Measurements from ENCODE around the gene IL13RA1. TPM values are rescaled to one million over a fixed set of nuclear protein-coding genes. Genes with fewer than 3 reads are reported as not detected.
A peak's percentile ranks its signal among the peaks of the same experiment; 100 is the strongest.
"Not testable (repeated sequence)": the region's sequence is repeated elsewhere in the genome, so short reads cannot be mapped to it uniquely, and the experiment has no call there.

IL13RA1 gene
- 10 to 100 TPM; 50.6 to 69.6 (median 54.5) TPM for polyA plus RNA-seq (ENCODE audit: insufficient read length in 3 of 3)
- long read RNA-seq, donor 1, full-length matches to known transcripts = 6 of 6 reads
- long read RNA-seq, donor 1, partial matches to known transcripts = 0 of 6 reads
- long read RNA-seq, donor 1, other reads (novel, unspliced or antisense) = 0 of 6 reads
- long read RNA-seq, donor 2, full-length matches to known transcripts = 6 of 6 reads
- long read RNA-seq, donor 2, partial matches to known transcripts = 0 of 6 reads
- long read RNA-seq, donor 2, other reads (novel, unspliced or antisense) = 0 of 6 reads
- long read RNA-seq, donor 3, full-length matches to known transcripts = 18 of 18 reads
- long read RNA-seq, donor 3, partial matches to known transcripts = 0 of 18 reads
- long read RNA-seq, donor 3, other reads (novel, unspliced or antisense) = 0 of 18 reads
- long read RNA-seq, donor 4, full-length matches to known transcripts = 7 of 20 reads
- long read RNA-seq, donor 4, partial matches to known transcripts = 13 of 20 reads
- long read RNA-seq, donor 4, other reads (novel, unspliced or antisense) = 0 of 20 reads
- long read RNA-seq, donor 5, full-length matches to known transcripts = 21 of 21 reads
- long read RNA-seq, donor 5, partial matches to known transcripts = 0 of 21 reads
- long read RNA-seq, donor 5, other reads (novel, unspliced or antisense) = 0 of 21 reads
- long read RNA-seq, donor 6, full-length matches to known transcripts = 5 of 5 reads
- long read RNA-seq, donor 6, partial matches to known transcripts = 0 of 5 reads
- long read RNA-seq, donor 6, other reads (novel, unspliced or antisense) = 0 of 5 reads
- long read RNA-seq, donor 7, full-length matches to known transcripts = 7 of 13 reads
- long read RNA-seq, donor 7, partial matches to known transcripts = 6 of 13 reads
- long read RNA-seq, donor 7, other reads (novel, unspliced or antisense) = 0 of 13 reads
- long read RNA-seq, donor 8, full-length matches to known transcripts = 21 of 68 reads
- long read RNA-seq, donor 8, partial matches to known transcripts = 47 of 68 reads
- long read RNA-seq, donor 8, other reads (novel, unspliced or antisense) = 0 of 68 reads
- long read RNA-seq, donor 9, full-length matches to known transcripts = 11 of 11 reads
- long read RNA-seq, donor 9, partial matches to known transcripts = 0 of 11 reads
- long read RNA-seq, donor 9, other reads (novel, unspliced or antisense) = 0 of 11 reads
- long read RNA-seq, donor 10, full-length matches to known transcripts = 9 of 9 reads
- long read RNA-seq, donor 10, partial matches to known transcripts = 0 of 9 reads
- long read RNA-seq, donor 10, other reads (novel, unspliced or antisense) = 0 of 9 reads
- long read RNA-seq, donor 11, full-length matches to known transcripts = 5 of 5 reads
- long read RNA-seq, donor 11, partial matches to known transcripts = 0 of 5 reads
- long read RNA-seq, donor 11, other reads (novel, unspliced or antisense) = 0 of 5 reads
- long read RNA-seq, donor 12, full-length matches to known transcripts = 1 of 1 reads
- long read RNA-seq, donor 12, partial matches to known transcripts = 0 of 1 reads
- long read RNA-seq, donor 12, other reads (novel, unspliced or antisense) = 0 of 1 reads
- long read RNA-seq, donor 13, full-length matches to known transcripts = 9 of 9 reads
- long read RNA-seq, donor 13, partial matches to known transcripts = 0 of 9 reads
- long read RNA-seq, donor 13, other reads (novel, unspliced or antisense) = 0 of 9 reads
- long read RNA-seq, donor 14, full-length matches to known transcripts = 8 of 23 reads
- long read RNA-seq, donor 14, partial matches to known transcripts = 15 of 23 reads
- long read RNA-seq, donor 14, other reads (novel, unspliced or antisense) = 0 of 23 reads
- long read RNA-seq, donor 15, full-length matches to known transcripts = 3 of 3 reads
- long read RNA-seq, donor 15, partial matches to known transcripts = 0 of 3 reads
- long read RNA-seq, donor 15, other reads (novel, unspliced or antisense) = 0 of 3 reads
- long read RNA-seq, donor 16, full-length matches to known transcripts = 20 of 20 reads
- long read RNA-seq, donor 16, partial matches to known transcripts = 0 of 20 reads
- long read RNA-seq, donor 16, other reads (novel, unspliced or antisense) = 0 of 20 reads

DNA sequence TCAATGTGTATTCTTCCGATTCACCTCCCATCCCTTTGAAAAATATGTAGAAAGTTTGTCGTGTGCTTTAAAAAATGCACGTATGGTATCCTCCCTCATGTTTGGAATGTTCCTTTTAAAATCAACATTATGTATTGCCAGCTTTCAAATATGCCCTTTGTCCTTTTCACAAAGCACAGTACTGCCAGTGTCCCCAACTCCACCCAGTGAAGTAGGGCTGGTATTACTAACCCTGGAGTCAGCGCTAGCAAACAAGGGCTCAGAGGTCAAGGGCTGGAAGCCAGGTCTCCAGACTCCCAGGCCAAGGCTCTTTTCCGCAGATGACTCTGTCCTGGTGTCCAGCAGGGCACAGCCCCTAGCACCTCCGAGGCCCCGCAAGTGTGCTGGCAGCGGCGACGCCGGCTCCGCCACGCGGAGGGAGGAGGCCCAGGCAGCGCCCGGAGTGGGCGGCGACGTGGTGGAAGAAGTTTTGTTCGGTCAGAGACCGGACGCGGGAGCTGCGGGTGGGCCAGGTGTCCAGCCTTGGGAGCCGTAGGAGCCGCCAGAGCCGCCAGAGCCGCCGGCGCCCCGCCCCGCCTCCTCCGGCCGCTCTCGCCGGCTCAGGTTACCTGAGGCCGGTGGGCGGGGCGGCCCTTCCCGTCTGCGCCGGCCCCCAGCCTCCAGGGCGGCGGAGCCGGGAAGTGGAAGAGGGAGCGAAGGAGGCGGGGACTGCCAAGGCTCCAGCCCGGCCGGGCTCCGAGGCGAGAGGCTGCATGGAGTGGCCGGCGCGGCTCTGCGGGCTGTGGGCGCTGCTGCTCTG is at the start of gene IL13RA1:
Gene IL13RA1 (plus strand): TSS at position 720 of the 799 bp plus-strand sequence. CDS start 33 bp downstream, at position 753.
- DNase-seq (ENCODE audit: extremely low read depth in 1 of 11, low read depth in 9 of 11, low spot score in 4 of 11) = peak in 9 of 11 donors; percentile 40 to 82 (median 71)

DNA sequence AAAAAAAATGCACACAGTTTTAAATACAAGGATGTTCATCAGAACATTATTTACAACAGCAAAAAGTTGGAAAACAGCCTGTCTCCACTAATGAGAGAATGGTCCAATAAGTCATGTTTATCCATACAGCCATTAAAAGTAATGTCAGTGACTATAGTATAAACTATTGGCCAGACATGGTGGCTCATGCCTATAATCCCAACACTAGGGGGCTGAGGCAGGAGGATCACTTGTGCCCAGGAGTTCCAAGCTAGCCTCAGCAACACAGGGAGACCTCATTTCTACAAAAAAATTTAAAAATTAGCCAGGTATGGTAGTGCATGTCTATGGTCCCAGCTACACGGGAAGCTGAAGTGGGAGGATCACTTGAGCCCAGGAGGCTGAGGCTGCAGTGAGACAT is 48.1 kb upstream of the IL13RA1 start:
- DNase-seq (ENCODE audit: extremely low read depth in 1 of 11, low read depth in 9 of 11, low spot score in 4 of 11) = no peak

DNA sequence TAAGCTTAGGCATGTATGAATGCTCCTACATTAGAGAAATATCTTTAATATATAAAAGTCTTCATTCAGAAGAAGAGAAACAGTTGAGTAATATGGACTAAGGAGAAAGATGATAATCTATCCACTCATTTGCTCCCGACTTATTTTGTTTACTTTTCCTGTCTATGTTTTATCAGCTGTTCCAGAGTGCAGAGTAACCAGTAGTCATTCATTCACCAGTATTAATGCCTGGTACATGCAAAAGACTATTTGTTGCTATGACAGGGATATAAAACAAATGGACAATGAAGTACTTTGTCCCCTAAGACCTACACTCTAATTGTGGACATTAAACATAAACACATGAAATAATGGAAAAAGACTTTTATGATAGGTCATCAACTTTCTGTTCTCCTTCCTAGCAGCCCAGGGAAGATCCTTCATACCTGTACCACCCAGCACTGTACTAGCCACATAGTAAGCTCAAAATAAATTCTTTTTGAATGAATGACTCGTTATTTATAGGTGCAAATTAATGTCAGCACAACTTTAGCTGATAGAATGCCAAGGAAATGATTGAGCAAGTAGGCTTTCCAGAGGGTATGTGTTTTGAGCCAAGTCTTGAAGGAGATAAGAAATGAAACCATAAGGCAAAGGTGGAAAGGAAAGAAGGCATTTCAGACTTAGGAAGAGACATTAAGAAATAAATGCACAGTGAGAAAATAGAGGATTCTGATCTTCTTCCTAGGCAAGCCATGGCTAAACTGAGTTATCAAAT is 45.0 kb upstream of the IL13RA1 start:
- DNase-seq (ENCODE audit: extremely low read depth in 1 of 11, low read depth in 9 of 11, low spot score in 4 of 11) = no peak

DNA sequence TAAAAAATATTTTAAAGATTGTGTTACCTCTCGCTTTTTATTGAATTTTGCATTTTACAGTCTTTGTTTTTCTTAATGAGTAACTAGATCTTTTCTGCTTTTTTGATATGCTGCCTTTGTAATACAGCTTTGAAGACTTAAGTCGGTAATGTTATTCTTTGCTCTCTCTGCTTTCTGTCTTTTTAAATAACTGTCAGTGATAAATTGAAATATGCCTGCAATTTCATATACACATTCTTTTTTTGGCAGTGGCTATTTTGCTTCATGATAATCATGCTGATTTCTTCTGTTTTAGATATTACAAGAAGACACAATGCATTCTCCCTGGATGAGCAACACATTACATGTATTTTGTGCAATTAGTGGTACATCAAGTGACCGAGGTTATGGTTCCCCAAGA is 42.0 kb upstream of the IL13RA1 start:
- DNase-seq (ENCODE audit: extremely low read depth in 1 of 11, low read depth in 9 of 11, low spot score in 4 of 11) = no peak

DNA sequence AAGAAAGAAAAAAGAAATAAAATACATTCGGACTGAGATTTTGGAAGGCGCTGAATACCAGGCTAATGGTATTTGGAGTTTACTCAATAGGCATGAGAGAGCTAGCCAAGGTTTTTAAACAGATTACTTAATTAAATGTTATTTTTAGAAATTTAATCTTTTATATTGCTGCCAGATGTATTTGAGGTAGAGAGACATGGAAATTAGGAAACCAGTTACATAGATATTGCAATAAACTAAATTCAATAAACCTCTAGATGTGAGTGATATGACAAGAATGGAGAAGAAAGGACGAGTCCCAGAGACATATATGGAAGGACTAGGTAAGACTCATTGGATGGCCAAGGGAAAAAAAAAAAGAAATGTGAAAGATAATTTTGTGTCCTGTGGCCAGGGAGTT is 38.5 kb upstream of the IL13RA1 start:
- no peak for DNase-seq (ENCODE audit: extremely low read depth in 1 of 11, low read depth in 9 of 11, low spot score in 4 of 11)

DNA sequence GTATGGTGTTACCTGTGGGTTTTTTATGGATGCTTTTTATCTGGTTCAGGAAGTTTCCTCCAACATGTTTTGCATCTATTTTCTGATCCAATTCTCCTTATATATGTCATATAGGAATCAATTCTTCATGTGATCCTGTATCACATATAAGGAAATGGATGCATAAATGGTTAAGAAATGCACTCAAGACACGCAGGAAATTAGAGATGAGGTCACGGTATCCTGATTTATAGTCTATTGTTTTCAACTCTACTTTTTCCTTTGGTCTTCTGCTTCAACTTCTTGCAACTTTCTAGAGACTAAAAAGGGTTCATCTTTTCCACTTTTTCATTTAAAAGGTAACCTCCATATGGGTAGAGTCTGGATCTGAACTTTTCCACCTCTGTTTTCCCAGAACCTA is 33.6 kb upstream of the IL13RA1 start:
- no peak for DNase-seq (ENCODE audit: extremely low read depth in 1 of 11, low read depth in 9 of 11, low spot score in 4 of 11)

DNA sequence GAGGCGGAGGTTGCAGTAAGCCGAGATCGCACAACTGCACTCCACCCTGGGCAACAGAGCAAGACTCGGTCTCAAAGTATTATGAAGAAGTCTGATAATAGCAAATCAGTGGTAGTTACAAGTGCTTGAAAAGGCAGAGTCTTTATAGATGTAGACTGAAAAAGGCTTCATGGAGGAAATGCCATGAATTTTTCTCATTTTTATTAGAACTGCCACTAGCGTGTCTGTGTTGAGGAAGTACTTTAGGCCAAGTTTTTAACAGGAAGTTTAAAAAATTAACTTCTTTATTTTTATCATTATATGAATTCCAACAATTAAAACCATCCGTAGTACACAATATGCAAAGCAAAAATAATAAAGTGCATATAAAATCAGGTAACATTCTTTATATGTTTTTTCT is 32.8 kb upstream of the IL13RA1 start:
- DNase-seq (ENCODE audit: extremely low read depth in 1 of 11, low read depth in 9 of 11, low spot score in 4 of 11) = no peak

DNA sequence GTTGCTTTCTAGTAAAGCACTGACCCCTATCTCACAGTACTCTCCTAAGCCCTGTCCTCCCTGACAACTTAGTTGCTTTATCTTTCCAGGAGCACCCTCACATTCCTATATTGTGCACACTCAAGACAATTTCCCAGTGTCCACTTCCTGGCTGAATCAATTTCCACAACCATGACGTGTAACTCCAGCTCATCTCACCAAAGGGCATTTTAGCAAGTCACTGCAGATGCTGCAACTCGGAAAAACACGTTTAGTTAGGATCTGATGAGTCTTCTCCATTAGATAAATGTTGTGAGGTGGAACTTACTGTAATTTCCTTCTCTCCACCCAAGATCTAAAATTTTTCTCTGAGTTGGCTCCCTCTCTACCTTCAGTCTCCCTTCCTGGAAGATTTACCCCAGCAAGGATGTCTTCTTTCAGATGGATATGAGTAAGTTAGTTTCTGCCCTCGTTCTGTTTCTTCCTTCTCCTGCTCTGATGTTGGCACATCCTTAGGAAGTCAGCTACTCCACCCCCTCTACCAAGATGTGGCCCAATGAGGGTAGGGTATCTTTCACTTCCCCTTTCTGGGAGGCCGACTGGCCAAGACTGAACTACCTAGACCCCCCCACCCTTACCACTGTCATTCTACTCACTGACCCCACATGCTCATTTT is 28.8 kb upstream of the IL13RA1 start:
- DNase-seq (ENCODE audit: extremely low read depth in 1 of 11, low read depth in 9 of 11, low spot score in 4 of 11) = no peak

DNA sequence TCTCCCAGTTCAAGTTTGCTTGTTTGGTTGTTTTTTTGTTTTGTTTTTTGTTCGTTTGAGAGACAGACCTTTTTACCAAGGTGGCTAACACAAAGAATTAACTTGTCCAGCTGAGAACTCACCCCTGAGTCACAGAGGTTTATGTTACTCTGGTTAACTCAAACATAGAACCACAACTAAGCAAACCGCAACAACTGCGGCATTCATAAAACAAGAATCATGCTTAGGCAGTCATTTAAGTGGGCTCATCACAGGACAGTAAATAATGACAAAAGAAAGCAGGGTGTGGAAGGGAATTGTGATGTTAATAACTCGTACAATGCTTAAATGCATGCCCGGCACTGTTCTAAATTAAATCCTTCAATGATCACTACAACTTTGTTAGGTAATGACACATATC is 24.7 kb upstream of the IL13RA1 start:
- no peak for DNase-seq (ENCODE audit: extremely low read depth in 1 of 11, low read depth in 9 of 11, low spot score in 4 of 11)

DNA sequence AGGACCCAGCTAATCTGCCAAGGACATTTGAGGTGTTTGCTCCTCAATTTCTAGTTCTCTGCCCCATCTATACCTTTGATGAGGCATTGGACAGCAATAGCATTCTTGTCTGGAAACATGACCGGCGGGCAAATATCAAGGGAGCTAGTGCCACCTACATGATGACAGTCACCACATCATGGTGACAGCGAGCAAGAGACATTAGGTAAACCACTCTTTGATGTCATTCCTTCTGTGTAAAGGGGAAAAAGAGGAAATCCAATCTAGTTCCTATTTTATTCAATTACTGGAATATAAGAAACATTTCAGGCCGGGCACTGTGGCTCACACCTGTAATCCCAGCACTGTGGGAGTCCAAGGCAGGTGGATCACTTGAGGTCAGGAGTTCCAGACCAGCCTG is 20.7 kb upstream of the IL13RA1 start:
- DNase-seq (ENCODE audit: extremely low read depth in 1 of 11, low read depth in 9 of 11, low spot score in 4 of 11) = no peak

DNA sequence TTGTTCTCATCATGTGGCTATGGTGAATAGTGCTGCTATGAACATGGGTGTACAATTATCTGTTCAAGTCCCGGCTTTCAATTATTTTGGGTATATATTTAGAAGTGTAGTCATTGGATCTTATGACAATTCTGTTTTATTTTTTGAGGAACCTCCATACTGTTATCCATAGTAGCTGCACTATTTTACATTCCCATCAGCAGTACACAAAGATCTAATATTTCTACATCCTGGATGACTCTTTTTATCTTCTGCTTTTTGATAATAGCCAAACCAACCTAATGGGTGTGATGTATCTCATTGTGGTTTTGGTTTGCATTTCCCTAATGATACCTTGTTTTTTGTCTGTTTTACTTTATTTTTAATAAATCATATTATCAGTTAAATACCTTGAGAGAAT is 12.9 kb upstream of the IL13RA1 start:
- DNase-seq (ENCODE audit: extremely low read depth in 1 of 11, low read depth in 9 of 11, low spot score in 4 of 11) = no peak

DNA sequence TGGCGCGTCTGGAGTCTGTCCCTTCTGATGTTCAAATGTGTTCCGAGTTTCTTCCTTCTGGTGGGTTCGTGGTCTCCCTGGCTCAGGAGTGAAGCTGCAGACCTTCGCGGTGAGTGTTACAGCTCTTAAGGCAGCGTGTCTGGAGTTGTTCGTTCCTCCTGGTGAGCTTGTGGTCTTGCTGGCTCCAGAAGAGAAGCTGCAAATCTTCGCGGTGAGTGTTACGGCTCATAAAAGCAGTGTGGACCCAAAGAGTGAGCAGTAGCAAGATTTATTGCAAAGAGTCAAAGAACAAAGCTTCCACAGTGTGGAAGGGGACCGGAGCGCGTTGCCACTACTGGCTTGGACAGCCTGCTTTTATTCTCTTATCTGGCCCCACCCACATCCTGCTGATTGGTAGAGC is 11.5 kb upstream of the IL13RA1 start:
- not testable (repeated sequence) for DNase-seq (ENCODE audit: extremely low read depth in 1 of 11, low read depth in 9 of 11, low spot score in 4 of 11)

DNA sequence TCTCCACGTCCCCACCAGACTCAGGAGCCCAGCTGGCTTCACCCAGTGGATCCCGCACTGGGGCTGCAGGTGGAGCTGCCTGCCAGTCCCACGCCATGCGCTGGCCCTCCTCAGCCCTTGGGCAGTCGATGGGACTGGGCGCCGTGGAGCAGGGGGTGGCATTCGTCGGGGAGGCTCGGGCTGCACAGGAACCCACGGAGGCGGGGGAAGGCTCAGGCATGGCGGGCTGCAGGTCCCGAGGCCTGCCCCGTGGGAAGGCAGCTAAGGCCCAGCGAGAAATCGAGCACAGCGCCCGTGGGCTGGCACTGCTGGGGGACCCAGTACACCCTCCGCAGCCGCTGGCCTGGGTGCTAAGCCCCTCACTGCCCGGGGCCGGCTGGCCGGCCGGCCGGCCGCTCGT is 10.6 kb upstream of the IL13RA1 start:
- DNase-seq (ENCODE audit: extremely low read depth in 1 of 11, low read depth in 9 of 11, low spot score in 4 of 11) = not testable (repeated sequence)

DNA sequence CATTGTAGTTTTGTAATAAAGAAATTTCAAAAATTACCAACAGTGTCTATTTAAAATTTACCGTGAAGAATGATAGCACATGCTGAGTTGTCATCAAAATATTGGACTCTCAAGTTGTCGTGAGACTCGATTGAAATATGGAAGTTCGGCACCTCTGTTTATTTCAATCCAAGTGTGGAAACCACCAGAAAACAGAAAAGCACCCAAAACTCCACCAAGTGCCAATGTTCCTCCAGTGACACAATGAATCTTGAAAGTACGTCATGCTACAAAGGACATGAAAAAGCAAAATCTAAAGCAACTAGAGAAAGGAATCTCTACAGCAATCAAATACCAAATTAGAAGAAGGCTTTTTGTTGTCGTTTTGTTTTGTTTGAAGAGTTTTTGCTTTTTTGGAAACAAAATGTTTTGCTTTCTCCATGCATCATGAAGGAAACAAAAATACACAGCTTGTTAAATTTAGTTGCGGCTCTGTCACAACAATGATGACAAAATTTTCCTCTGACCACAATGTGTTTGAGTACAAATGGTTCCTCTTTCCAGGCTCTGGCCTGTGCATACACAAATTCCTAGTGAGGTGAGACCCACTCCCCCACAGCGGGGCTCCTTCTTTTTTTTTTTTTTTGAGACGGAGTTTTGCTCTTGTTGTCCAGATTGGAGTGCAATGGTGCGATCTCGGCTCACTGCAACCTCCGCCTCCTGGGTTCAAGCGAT is 9.6 kb upstream of the IL13RA1 start:
- DNase-seq (ENCODE audit: extremely low read depth in 1 of 11, low read depth in 9 of 11, low spot score in 4 of 11) = no peak

DNA sequence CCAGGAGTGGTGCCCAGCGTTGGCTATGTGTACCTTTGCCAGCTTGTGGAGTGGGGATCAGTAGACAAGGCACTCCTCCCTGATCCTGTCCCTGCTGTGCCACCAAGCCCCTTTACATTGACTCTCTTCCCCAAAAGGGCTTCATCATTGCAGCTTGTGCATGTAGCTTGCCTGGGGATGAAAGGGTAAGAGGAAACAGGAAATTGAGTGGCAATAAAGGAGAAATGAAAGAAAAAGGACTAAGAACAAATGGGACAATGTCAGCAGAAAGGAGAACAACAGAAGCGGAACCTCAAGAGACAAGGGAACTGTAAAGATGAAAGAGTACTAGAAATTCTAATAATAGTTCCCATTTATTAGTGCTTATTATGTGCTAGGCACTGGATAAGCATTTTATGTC is 8.7 kb upstream of the IL13RA1 start:
- DNase-seq (ENCODE audit: extremely low read depth in 1 of 11, low read depth in 9 of 11, low spot score in 4 of 11) = no peak
